ENCODE data around the gene MED31. TPM values are rescaled to one million over a fixed set of nuclear protein-coding genes. Genes with fewer than 3 reads are reported as not detected.

Gene MED31
- total and polyA plus RNA-seq, 12 donors: 8.0 to 69.1 (median 22.0) TPM

GRCh38 chr17:6654841-6655731 lies 3.7 kb upstream of the MED31 start:
- no peaks in the 10 kb centered on the region for H3K27me3 ChIP-seq
- H3K36me3 ChIP-seq (replicated peaks in 1 of 2): peaks cover 0 to under 1% of the 10 kb centered on the region in 2 donors
- intact Hi-C loops (cut with DNase I): no loop called here
- H3K9me3 ChIP-seq (replicated peaks in 1 of 3): no peaks in the 10 kb centered on the region
- peaks cover 15 to 25% of the 10 kb centered on the region in 2 donors for H3K4me1 ChIP-seq (replicated peaks in 1 of 2)
- WGBS, 4 donors: 35 to 51% (median 46%) methylated on average over 37 to 46 of the region's 46 CpGs
- TF ChIP-seq POLR2A (IDR thresholded peaks at IDR 0.05): no peak
- TF ChIP-seq CTCF (IDR thresholded peaks at IDR 0.05): no peak
- peak in 1 of 7 donors; percentile 52 for DNase-seq
- H3K4me3 ChIP-seq: no peak overlapping the region
- H3K27ac ChIP-seq: no peak overlapping the region

GRCh38 chr17:6651919-6652452 lies 581 bp upstream of the MED31 start:
- intact Hi-C loops (cut with DNase I): no loop called here
- Histone ChIP-seq H3K36me3 (replicated peaks in 1 of 2) (peaks cover 0 to 18% of the 10 kb centered on the region in 2 donors), H3K4me3 (peak overlapping the region in 2 of 4 donors; percentile 38 to 83), H3K27ac (peak overlapping the region; percentile 52 to 90 (median 87)), H3K9me3 (replicated peaks in 1 of 3) (no peaks in the 10 kb centered on the region), H3K4me1 (replicated peaks in 1 of 2) (peaks cover 18 to 34% of the 10 kb centered on the region in 2 donors), H3K27me3 (no peaks in the 10 kb centered on the region)
- DNase-seq: peak; percentile 66 to 89 (median 78)
- WGBS, 4 donors: 3 to 8% (median 6%) methylated on average over 9 to 47 of the region's 47 CpGs
- TF ChIP-seq POLR2A (IDR thresholded peaks at IDR 0.05): no peak
- peak in 1 of 6 experiments; percentile 15 for TF ChIP-seq CTCF (IDR thresholded peaks at IDR 0.05)

- TF ChIP-seq CTCF (IDR thresholded peaks at IDR 0.05) (peak in 2 of 6 experiments; percentile 6 to 15), POLR2A (IDR thresholded peaks at IDR 0.05) (no peak)
- H3K4me3 ChIP-seq: no peak overlapping the region
- peaks cover 18 to 31% of the 10 kb centered on the region in 2 donors for H3K4me1 ChIP-seq (replicated peaks in 1 of 2)
- intact Hi-C loops (cut with DNase I): no loop called here
- no peak for DNase-seq
- no peaks in the 10 kb centered on the region for H3K27me3 ChIP-seq
- peaks cover 0 to 35% of the 10 kb centered on the region in 2 donors for H3K36me3 ChIP-seq (replicated peaks in 1 of 2)
- no peak overlapping the region for H3K27ac ChIP-seq
- no peaks in the 10 kb centered on the region for H3K9me3 ChIP-seq (replicated peaks in 1 of 3)
Measured at GRCh38 chr17:6648181-6648580, 3.2 kb downstream of the MED31 start.

DNA sequence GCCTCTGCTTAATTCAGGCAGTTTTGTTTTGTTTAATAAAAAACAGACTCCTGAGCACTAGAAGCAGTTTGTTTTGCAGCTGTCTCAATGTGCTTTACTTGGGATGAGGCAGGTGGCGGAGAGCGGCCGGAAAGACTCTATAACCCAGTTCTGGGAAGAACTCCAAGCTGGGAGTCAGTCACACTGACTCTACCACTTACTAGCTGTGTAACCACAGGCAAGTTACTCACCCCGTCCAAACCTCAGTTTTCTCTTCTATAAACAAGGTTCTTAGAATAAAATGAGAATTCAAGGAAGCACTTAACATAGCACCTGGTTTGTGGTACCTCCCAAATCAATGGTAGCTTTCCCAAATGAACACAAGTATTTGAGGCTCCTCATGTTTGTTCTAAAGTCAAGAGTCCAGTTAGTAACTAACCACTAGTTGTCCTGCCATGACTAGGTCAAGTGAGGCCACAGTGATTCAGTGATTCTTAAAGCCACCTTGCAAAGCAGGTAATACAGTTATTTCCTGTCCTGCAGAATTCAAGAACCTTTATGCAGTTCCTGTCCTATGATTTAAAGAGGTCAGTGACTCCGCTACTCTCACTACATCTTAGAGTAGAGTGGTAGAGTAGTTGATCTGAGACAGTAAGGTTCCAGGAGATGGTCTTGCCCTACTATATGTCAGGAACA lies 7.8 kb downstream of the MED31 start:
- Histone ChIP-seq H3K4me3 (no peak overlapping the region), H3K27ac (no peak overlapping the region), H3K27me3 (no peaks in the 10 kb centered on the region), H3K4me1 (replicated peaks in 1 of 2) (peaks cover 13 to 20% of the 10 kb centered on the region in 2 donors), H3K36me3 (replicated peaks in 1 of 2) (peaks cover 0 to 30% of the 10 kb centered on the region in 2 donors), H3K9me3 (replicated peaks in 1 of 3) (no peaks in the 10 kb centered on the region)
- DNase-seq: no peak
- TF ChIP-seq POLR2A (IDR thresholded peaks at IDR 0.05): no peak
- TF ChIP-seq CTCF (IDR thresholded peaks at IDR 0.05): no peak
- intact Hi-C loops (cut with DNase I): no loop called here
- 84 to 96% (median 90%) methylated on average over 5 of the region's 5 CpGs for WGBS, 4 donors

Measured in adrenal gland (tissue), 12 donors.